HG02610 (cell line): Measurements from ENCODE around the gene GGT7.
"Not testable (repeated sequence)": the region's sequence is repeated elsewhere in the genome, so short reads cannot be mapped to it uniquely, and the experiment has no call there.

Experiments
- ATAC-seq: cut with Tn5 transposase; IDR thresholded peaks from one replicate; pipeline ENCODE4 v1.9.1; 2021; ENCODE audit warnings: mild to moderate bottlenecking, moderate library complexity; ENCODE audit not compliant: unreplicated experiment

The GGT7 gene

GRCh38 chr20:34849778-34850177, 22.9 kb downstream of the GGT7 start:
- ATAC-seq, result no peak

DNA sequence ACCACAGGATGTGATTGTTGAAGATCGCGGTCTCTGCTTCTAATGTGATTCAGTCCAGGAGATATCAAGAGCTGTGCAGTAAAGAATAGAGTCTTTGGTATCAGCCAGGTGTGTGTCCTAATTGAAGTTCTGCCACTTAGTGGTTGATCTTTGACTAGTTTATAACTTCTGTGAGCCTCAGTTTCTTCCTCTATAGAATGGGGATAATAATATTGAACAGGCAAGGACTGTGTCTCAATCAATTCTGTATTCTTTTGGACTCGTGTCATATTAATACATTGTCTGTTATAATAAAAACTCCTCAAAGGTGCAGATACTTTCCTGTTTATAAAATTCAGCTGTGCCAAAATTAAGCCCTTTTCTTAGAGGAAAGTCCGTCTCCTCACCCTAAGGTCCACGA, 24.1 kb downstream of the GGT7 start:
- ATAC-seq, result no peak

DNA sequence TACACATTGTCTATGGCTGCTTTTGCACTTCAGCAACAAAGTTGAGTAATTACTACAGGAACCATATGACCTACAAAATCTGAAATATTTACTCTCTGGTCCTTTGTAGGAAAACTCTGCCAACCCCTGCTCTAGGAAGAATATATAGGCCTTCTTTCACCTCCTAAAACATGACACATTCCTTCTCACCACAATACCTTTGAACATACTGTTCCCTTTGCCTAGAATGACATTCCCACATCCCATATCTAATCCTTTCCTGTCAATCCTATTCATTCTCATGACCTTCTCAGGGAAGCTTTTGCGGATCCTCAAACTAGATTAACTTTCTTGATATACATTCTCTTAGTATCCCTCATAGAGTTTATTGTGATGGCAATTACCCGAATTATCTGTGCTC, 29.2 kb downstream of the GGT7 start:
- ATAC-seq, result no peak

DNA sequence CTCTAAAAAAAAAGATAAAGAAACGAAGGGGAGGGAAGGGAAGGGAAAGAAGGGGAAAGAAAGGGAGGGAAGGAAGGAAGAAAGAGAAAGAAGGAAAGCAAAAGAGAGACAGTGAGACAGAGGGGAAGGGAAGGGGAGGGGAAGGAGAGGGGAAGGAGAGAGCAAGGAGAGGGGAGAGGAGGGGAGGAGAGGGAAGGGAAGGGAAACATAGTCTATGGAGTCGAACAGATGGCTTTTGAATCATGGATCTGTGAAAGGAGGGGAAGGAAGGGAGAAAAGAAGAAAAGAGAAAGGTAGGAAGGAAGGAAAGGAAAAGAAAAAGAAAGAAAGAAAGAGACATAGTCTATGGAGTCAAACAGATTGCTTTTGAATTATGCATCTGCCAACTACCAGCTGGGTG, 30.5 kb downstream of the GGT7 start:
- ATAC-seq, result no peak

DNA sequence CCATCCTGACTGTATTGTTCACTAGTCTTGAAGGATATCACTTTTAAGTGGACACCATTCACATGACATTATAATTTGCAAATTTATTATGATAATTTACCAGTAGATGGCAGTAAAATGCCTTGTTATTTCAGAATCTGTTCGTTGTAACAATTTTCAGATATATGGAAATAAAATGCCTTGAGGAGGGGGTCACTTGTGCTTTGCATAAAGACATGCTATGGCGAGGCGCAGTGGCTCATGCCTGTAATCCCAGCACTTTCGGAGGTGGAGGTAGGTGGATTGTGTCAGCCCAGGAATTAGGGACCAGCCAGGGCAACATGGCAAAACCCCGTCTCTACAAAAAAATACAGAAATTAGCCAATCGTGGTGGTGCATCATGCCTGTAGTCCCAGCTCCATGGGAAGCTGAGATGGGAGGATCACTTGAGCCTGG, 38.2 kb downstream of the GGT7 start:
- no peak for ATAC-seq

- ATAC-seq, result no peak
Measured at GRCh38 chr20:34831936-34832335, 40.7 kb downstream of the GGT7 start.

GRCh38 chr20:34829191-34829590, 43.5 kb downstream of the GGT7 start:
- ATAC-seq, result no peak

DNA sequence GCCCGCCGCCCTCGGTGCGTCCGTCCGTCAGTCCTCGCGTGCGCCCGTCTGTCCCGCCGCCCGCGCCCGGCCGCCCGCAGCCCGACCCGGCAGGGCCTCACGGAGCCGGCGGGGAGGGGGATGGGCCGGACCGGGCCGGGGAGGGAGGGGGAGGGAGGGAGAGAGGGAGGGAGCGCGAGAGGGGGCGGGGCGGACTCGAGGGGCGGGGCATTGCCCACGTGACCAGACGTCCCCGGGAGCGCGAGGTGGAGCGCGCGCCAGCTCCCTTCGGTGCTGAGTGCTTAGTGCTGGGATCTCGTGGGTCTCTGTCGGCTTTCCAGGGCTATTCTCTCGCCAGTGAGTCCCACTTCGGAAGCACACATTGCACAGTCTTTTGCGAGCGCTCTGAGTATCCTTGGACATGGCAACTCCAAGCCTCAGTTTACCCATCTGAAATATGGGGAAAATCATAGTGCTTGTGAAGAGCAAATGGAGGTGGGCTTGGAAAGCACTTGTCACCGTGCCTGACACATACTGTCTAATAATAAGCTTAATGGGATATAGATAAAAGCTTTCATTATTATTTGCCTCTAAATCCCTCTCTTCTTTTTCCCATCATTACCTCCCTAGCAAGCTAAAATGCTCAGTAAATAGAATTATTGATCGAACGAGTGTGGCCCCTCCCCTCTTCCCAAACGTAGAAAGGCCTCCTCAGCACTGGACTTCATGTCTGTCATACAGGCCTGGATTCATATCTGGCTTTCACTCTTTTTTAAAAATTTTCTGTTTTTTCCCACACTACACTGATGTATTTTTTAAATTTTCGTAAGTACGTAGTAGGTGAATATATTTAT, 46.9 kb downstream of the GGT7 start, which contains the start of gene NCOA6:
Gene NCOA6, minus strand, starts transcription at position 122 of the 833 bp plus-strand sequence. CDS start 43,296 bp downstream, outside the sequence.
- ATAC-seq, result peak; percentile 61

- peak; percentile 73 for ATAC-seq
Measured at GRCh38 chr20:34824806-34825529, 47.7 kb downstream of the GGT7 start.

DNA sequence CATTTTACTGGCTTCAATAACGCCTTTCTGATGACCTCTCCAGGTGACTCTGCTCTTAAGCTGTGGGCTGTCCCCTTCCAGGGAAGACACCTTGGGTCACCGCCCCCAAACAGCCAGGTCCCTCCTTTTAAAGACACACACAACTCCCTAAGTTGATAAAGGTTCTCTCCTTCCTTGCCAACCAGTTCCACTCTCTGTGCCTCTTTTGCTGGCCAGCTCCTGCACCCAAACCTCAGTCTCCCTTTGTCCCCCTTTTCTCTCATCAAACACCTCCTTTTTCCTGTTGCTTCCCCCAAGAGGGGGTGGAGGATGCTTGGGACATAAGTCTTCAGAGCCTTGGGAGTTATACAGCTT, 48.2 kb downstream of the GGT7 start:
- peak; percentile 50 for ATAC-seq

GRCh38 chr20:34824026-34824425, 48.6 kb downstream of the GGT7 start:
- ATAC-seq, result no peak

- ATAC-seq, result no peak
Measured at GRCh38 chr20:34820805-34821578, 51.7 kb downstream of the GGT7 start.

DNA sequence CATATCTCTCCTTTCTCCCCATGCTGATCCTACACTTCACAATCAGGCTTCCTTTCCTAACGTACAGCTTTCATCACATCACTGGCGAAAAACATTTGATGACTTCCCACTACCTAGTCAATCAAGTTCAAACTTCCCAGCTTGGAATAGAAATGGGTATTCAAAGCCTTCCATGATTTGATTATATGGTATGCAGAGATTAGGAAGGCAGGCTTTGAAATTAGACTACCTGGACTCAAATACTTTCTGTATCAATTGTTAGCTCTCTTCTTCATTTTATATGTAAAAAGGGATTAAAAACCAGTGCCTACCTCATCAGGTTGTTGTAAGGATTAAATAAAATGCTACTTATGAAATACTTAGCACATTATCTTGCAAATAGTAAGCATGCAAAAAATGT, 54.9 kb downstream of the GGT7 start:
- ATAC-seq, result no peak

- no peak for ATAC-seq
Measured at GRCh38 chr20:34817072-34817471, 55.6 kb downstream of the GGT7 start.

DNA sequence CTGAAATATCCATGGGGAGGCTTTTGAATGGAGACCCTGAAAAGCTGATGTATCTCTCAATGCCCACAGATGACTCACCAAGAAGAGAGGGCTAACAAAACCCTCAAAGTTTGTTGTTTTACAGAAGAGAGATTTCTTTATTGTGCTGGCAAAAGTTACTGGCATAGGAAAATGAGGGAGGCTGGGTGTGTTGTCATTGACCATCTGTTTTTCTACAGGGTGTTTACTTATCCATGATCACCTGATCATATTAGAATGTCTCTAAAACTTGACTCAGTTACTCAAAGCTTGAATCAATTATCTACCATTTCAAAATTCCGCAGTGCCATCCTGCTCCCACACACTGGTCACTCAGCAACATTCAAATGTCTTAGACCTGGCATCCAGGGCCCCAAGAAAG, 57.0 kb downstream of the GGT7 start:
- ATAC-seq, result no peak

GRCh38 chr20:34808583-34808982, 64.1 kb downstream of the GGT7 start:
- no peak for ATAC-seq

GRCh38 chr20:34807944-34808465, 64.7 kb downstream of the GGT7 start:
- not testable (repeated sequence) for ATAC-seq

DNA sequence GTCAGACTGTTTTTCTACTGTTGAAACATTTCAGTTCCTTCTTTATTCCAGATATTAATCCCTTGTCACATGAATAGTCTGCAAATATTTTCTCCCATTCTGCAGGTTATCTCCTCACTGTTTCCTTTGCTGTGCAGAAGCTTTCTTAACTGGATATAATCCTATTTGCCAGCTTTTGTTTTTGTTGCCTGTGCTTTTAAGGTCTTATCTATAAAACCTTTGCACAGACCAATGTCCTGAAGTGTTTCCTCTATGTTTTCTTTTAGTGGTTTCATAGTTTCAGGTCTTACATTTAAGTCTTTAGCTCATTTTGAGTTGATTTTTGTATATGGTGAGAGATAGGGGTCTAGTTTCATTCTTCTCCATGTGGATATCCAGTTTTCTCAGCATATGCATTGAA, 66.4 kb downstream of the GGT7 start:
- no peak for ATAC-seq

GRCh38 chr20:34798871-34799270, 73.8 kb downstream of the GGT7 start:
- ATAC-seq, result no peak

- ATAC-seq, result no peak
Measured at GRCh38 chr20:34798328-34798727, 74.3 kb downstream of the GGT7 start.
